HG02588 (cell line): ENCODE results near the gene CUBN.

Experiments used
- ATAC-seq: cut with Tn5 transposase; IDR thresholded peaks from one replicate; pipeline ENCODE4 v1.9.1; 2021; ENCODE audit warnings: mild to moderate bottlenecking, moderate library complexity; ENCODE audit not compliant: unreplicated experiment

The CUBN gene

DNA sequence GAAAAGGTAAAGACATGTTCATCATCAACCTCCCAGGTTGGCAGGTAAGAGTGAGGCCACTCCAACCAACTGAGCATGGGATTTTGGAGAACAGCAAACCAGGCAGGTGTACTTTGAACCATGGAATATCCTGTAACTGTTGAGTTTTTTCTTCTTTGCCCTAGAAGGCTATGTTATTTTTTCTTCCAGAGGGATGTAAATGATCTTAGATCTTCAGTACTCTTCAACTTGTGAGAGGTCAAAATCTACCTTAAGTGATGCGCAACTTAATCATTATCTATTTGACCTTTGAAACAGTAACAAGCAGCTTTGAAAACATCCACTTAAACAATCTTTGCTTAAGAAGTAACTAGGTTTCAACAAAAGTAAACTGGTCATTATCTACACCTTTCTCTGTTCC lies at the start of gene CUBN:
Gene CUBN (minus strand): TSS at position 71 of the 400 bp plus-strand sequence. CDS start 46 bp downstream, at position 25.
- no peak for ATAC-seq

DNA sequence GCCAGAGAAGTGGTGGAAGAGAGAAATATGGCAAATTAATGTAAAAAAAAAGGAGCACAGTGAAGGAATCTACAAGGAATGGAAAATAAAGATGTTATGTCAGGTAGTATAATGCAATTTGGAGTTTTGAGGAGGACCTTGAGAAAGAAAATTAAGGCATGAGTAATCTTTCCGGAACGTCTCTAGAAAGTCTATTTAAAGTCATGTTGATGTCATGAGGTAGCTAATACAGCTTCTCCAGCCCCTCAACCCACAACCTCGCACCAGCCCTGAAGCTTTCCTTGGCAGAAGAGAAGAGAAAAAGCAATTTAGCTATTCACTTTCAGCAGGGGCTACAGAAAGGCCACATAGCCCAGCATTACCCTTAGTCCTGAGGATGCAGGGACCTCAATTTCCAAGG lies 49.4 kb upstream of the CUBN start:
- ATAC-seq, result no peak

DNA sequence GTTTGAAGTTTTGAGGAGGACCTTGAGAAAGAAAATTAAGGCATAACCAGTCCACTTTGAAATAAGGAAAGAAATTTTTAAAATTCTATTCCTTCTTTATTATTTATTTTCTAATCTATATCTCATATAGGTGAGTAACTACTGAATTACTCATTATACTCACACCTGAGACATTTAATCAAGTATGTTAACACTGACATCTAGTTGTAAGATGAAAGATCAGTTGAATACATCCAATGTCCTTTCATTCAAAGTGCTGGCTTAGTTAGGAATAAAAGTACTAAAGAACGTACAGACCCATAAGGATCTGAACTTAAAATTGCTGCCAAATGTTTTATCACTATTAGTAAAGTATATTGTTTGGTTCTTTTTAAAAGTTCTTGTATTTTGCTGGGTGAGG lies 48.4 kb upstream of the CUBN start:
- ATAC-seq, result no peak

- ATAC-seq, result no peak
Observed at GRCh38 chr10:17177014-17177413, 47.4 kb upstream of the CUBN start.

DNA sequence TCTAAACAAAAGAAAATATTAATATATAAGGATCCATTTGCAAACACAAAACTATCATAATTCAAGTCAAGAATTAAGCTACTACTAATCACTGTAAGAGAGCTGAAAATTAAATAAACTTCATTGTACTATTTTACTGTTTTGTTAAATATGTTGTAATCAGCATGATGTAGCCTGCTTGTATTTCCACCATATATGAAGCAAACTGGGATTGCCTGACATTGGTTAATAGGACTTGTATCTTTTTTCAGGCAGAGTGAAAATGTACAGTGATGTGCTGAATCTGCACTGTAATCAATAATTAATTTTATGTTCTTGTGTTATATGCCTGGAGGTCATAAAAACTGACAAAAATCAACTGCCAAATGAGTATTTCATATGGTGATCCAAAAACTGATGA lies 46.5 kb upstream of the CUBN start:
- ATAC-seq, result no peak

- no peak for ATAC-seq
Observed at GRCh38 chr10:17175551-17175950, 45.9 kb upstream of the CUBN start.

DNA sequence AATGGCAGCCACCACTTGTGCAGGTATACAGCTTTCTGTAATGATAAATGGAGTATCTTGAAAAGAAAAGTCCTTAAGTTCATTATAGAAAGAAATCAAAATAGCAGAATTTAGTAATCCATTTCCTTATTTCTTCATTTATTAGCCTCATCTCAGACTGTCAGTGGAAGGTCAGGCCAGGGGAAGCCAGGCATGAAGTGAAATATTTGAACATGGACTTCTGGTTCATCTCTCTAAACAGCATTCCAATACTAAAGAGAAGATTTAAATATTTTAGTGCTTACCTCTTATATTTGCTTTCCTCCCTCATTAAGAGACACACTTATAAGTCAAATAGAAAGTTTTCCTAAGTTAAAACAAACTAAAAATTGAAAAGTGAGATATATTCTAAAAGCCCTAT lies 45.0 kb upstream of the CUBN start:
- no peak for ATAC-seq

DNA sequence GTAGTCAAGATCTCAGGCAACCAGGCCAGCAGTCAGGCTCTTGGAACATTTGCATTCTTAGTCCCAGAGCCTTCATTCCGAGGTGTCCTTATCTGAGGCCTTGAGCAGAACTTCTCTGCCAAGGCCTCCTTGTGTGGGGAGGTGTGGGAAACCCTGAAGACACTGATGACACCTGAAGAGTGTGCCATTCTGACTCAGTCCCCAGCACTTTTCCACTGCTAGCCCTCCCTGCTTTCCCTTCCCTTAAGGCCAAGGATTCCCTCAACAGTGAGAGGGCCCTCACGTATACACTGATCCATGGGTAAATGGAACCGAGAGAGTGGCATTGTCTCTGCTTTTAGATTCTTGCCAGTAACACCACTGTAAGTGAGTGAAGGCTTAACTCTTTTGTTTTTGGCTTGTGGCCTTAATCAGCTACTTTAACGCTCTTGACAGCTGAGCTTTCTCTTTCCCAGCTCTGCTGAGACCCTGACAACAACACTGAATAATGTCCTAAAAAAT lies 41.6 kb upstream of the CUBN start:
- no peak for ATAC-seq

- no peak for ATAC-seq
Observed at GRCh38 chr10:17169803-17170202, 40.2 kb upstream of the CUBN start.

DNA sequence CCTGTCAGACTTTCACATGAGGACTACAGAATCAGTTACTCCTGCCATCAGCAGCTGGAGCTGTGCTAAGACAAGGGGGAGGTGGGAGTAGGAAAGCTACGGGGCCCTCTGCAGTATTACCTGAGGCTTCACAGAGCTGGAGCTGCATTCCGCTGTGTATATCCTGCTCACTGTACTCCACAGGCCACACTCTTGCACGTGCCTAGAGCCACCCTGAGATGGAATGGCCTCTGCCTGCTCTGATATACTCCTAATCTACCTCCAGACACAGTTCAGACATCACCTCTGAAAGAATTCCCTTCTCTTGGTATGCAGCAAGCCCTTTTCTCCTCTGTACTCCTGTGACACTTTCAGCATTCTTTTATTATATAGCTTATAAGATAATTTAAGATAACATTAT lies 37.1 kb upstream of the CUBN start:
- ATAC-seq, result no peak

GRCh38 chr10:17162828-17163227 lies 33.2 kb upstream of the CUBN start:
- no peak for ATAC-seq

GRCh38 chr10:17161775-17162174 lies 32.2 kb upstream of the CUBN start:
- no peak for ATAC-seq

DNA sequence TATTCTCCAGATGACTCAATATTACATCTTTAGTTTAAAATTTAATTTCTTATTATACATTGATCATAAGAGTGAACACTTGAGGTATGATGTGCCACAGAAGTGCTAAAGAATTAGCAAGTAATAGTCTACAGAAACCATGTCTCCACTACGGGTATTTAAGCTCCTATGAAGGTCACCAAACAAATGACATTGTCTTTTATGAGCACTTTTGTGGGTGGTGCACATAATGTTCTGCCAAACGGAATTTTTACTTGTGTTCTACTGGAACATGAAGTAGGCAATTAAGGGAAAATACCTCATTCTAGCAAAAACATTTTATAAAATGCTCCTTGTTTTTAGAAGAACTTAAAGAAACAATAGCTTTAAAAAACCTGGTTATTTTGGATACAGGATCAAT lies 27.4 kb upstream of the CUBN start:
- no peak for ATAC-seq

DNA sequence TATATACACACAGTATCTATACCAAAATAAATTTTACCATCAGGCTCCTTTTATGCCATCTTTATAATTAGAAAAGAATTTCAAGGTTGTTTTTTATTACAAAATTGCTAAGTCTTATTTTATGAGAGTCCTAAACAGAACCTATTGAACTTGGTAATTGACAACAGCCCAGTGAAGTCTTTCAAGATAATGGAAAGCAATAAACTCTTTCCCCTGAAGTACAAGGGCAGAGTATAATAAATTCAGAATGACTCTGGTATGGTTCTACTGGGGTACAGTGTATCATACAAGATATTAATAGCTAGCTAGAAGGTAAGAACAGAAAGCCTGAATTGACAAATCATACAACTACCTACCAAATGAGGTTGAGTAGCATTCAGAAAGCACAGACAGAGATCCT lies 26.2 kb upstream of the CUBN start:
- no peak for ATAC-seq

GRCh38 chr10:17154116-17154515 lies 24.5 kb upstream of the CUBN start:
- no peak for ATAC-seq

DNA sequence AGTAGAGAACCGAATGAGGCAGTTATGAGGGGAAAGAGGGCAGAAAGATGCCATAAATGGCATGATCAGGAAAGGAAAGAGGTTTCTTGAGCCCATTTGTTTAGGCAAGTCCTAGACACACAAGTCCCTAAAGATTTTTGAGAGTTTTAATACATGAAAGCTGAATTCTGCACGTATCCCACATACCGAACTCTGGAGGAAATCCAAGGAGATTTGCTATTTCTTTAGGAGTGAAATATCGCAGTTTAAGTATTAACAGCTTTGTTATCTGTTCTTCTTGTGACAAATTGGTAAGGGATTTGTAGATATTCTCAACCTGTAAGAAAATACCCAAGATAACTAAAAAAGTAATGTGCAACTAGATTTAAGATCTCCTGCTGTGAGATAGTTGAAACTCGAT lies 23.7 kb upstream of the CUBN start:
- ATAC-seq, result no peak

DNA sequence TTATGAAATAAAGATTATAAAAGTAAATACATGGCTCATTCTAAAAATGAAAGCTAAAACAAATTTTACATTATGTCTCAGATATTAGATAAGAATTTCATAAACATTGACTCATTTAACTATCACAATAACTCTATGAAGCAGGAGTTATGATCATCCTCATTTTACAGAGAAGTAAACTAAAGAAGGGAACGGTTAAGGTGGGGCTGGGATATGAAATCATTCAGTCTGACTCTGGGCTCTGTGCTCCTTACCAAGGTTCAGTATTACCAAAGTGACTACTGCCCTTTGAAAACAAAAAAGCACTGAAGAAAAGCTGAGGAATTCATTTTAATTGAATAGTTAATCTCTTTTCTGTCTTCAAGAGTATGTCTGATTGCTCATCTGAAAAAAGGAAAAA lies 22.1 kb upstream of the CUBN start:
- ATAC-seq, result no peak

DNA sequence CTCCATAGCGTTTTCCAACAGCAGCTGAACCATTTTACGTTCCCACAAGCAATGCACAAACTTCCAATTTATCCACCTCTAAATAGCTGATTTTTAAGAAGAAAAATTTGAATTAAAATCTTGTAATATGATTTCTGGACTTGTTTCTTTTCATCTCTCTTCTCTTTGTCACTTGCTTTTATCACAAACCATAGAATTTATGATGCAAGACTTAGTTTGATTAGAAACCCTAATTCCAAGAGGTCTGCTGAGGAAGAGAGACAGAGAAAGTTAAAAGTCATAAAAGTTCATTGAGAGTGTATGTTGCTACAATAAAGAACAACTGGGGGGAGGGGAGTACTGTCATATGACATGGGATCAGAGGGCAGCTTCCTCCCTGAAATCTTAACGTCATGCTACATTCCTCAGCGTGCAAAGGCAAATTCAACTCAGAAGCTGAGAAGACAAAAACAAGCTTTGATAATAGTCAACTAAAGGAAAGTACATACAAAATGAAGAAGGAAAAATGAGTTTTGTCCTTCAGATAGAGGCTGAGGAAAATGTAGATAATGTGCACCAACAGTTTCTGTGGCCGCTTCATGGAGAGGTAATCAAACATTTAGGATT lies 18.4 kb upstream of the CUBN start:
- no peak for ATAC-seq

DNA sequence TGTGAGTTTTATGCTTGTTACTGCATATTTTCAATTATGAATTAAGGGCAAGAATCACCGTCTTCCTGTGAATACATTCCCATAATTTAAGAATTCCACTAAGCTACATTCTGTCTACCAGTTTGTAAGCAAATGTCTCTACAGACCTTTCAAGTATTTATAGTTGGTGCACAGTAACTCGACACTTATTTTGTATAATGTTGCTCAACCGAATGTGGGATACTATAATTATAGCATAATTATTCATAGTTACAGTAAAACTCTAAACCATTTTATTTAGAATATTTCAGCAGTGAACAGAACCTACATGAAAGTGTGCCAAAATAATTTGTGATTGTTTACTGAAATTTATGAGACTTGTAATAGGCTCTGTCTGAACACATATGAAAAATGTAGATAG lies 17.3 kb upstream of the CUBN start:
- ATAC-seq, result no peak

DNA sequence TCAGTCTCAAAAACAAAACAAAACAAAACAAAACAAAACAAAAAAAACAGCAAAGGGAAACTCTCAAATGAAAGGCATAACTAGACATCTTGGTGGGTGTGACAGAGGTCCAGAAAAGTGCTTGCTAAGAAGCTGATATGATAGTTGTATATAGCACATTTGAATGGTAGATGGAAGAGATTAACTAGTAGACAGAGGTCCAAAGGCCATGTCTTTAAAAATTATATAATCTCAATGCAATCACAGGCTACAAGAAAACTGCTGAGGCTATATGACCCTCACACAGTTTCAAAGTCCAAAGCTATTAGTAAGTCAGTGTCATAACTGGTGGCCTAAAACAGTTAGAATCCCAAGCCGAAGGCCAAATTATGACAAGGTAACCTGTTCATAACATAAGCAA lies 15.6 kb upstream of the CUBN start:
- ATAC-seq, result no peak

DNA sequence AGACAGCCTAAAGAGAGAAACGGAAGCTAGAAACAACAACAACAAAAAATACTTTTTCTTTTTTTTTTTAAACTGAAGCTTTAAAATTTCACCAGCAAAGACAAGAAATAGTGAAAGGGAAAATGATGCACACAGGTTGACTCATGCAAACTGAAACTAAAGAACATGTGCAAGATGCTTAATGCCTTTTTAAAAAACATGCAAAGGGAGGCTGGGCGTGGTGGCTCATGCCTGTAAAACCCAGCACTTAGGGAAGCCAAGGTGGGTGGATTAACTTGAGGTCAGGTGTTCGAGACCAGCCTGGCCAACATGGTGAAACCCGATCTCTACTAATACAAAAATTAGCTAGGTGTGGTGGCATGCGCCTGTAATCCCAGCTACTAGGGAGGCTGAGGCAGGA lies 15.1 kb upstream of the CUBN start:
- peak; percentile 65 for ATAC-seq

DNA sequence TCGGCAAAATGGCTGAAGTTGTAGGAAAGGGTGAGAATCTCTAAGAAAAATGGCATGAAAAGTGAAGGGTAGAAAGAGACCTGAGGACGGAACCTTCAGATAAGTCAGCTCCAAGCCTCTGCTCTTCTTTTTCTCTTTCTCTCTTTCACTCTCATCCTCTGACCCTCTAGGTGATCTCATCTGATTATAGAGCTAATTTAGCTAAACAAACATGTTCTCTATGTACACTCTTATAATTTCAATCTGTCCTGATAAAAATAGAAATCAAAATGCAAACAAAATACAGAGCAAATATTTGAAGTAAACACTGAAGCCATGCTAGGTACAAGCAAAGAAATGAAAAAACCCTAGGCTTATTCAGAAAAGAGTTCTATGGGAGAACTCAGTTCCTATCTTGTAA lies 14.4 kb upstream of the CUBN start:
- ATAC-seq, result no peak

DNA sequence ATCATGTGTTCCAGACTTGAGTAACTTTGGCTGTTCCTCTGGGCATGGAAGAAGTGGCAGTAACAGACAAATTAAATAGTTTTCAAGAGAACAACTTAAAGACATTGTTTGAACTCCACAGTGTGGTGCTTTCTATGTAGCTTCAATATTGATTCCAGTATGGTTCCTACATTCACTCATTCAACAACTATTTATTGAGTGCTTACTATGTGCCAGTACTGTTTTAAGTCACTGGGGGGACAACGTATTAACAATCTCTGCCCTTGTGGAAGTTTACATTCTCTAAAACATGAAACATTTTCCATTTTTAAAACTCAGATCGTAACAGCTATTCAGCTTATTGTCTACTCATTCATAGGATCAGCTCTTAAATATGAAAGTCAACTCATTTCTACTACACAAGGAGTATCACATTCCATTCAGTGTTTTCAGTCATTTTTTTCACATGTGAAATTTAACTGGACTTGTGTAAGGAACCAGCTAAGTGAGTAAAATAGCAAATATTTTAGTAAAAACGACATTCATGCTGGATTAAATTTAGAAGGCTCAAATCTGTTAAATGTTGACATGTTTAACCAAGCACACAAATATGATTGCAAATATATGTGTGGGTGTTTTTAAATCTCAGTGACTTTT lies 13.6 kb upstream of the CUBN start:
- ATAC-seq, result no peak
